ENCODE measurements around the gene CTAGE8.
"Not testable (repeated sequence)": the region's sequence is repeated elsewhere in the genome, so short reads cannot be mapped to it uniquely, and the experiment has no call there.

DNA sequence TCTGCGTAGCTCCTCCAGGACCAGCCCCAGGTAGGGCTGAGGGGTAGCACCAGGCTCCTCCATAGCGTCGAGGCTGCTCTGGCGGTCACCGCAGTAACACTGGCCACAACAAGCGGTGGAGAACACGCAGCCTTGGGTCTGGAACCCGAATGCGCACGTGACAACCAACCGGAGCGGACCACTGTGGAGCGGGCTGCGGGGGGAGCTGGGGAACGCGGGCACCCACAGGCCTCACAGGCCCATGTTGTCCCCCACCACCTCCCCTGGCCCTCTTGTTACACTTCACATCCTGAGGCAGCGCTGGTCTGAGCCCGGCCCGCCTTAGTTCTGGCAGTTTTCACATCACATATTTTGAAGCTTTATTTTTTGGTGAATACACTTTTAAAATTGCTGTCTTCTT, at the start of gene CTAGE8:
- TF ChIP-seq POLR2A, POLR2AphosphoS5 (IDR thresholded peaks at IDR 0.05): not testable (repeated sequence)

All from stomach (tissue), 4 donors.